SHP77 (cell line): ENCODE measurements around the gene KRTAP10-4.
"Not testable (repeated sequence)": the region's sequence is repeated elsewhere in the genome, so short reads cannot be mapped to it uniquely, and the experiment has no call there.

Experiments used
- DNase-seq, 2 experiments: peaks; one replicate each; lab custom pipeline; 2025; lab: John Stamatoyannopoulos, UW

Gene KRTAP10-4

DNA sequence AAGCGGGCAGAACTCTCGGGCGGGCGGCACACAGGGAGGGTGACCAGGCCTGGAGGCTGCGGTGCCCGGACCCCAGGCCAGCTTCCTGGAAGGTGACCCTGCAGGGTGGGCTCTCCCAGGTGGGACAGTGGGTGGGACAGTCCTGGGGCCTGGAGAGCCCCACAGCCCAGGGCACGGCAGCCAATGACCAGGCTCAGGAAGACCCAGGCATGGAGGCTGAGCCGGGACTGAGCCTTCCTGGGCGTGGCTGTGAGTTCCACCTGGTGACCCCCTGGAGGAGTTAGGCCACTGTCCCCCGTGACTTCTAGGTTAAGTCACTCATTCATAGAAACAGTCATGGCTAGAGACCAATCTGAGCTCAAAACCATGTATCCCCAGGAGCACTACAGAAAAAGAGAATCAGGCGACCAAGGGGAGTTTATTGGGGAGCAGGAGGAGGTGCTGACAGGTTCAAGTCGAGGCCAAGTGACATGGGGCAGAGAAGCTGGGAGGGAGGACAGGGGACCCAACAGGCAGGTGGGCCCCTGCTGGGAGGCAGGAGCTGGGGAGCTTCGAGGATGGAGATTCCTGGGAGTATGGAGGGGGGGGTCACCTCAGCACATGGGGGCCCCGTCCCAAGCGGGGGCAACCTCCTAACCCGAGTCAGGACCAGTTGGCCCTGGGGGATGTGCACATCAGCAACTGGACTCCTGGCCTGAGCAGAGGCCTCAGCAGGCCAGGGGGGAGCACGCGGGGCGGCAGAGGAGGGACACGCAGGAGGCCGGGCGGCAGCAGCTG lies 5.7 kb downstream of the KRTAP10-4 start:
- no peak for DNase-seq

DNA sequence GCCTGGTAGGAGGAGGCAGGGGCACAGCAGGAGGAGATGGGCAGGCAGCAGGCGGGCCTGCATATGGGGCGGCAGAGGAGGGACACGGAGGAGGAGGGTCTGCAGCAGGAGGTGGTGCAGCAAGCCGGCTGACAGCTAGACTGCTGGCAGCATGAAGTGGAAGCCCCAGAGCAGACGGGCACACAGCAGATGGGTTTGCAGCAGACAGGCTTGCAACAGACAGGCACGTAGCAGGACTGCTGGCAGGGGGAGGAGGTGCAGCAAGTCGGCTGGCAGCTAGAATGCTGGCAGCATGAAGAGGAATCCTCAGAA lies 6.3 kb downstream of the KRTAP10-4 start:
- DNase-seq = no peak

DNA sequence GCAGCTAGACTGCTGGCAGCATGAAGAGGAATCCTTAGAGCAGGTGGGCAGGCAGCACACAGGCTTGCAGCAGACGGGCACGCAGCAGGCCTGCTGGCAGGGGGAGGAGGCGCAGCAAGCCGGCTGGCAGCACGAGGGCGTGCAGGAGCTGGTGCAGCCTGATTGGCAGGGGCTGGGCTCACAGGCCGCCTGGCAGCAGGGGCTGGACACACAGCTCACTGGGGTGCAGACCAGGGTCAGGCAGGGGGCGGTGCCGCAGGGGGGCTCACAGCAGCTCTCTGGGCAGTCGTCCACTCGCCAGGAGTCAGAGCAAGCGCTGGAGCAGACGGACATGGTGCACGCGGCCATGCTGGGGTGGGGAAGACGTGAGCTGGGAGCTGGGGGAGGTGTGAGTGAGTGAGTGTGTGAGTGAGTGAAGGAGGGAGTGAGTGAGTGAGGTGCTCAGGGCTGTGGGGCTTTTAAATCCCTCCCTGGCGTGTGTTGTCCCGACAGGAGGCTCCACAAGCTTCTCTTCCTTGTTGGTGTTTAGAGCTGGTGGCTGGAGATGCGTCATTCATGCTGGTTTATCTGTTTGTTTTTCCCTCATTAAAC lies 6.8 kb downstream of the KRTAP10-4 start, which contains the start of gene KRTAP10-5:
Gene KRTAP10-5, minus strand, starts transcription at position 374 of the 591 bp plus-strand sequence. Its CDS starts 26 bp downstream, at position 348.
- DNase-seq = peak in 1 of 2 experiments; percentile 69

DNA sequence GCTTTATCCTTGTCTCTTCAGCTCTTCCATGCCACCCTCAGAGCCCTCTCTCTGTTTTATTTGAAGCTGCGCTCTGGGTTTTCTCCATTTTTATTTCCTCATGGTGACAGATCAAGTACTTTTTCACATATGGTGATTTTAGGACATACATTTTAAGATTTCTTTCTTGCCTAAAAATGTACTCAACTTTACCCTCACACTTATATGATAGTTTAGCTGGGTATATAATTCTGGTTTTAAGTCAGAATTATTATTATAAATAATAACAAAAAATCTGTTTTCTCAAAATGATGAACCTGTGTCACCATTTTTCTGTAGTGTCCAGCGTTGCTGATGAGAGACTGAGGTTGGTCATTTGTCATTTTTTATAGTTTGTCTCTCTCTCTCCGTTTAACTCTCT lies 7.6 kb downstream of the KRTAP10-4 start:
- DNase-seq = no peak

DNA sequence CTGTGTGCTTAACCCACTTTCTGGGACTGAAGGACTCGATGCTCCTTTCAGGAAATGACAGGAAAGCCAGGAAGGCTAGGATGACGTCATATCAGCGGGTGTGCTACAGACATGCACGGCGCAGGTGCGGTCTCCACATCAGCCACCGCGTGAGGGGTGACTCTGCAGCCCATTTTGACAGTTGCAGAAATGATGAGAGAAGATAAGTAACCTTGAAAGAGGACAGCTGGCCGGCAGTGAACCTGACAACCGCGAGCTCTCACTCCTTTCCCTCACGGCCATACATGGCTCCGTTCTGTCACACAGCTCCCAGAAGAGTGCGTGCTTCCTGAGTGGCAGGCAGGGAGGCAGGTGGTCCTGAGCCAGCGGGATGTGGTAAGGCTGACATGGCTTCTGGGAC lies 8.5 kb downstream of the KRTAP10-4 start:
- peak; percentile 82 to 90 for DNase-seq

DNA sequence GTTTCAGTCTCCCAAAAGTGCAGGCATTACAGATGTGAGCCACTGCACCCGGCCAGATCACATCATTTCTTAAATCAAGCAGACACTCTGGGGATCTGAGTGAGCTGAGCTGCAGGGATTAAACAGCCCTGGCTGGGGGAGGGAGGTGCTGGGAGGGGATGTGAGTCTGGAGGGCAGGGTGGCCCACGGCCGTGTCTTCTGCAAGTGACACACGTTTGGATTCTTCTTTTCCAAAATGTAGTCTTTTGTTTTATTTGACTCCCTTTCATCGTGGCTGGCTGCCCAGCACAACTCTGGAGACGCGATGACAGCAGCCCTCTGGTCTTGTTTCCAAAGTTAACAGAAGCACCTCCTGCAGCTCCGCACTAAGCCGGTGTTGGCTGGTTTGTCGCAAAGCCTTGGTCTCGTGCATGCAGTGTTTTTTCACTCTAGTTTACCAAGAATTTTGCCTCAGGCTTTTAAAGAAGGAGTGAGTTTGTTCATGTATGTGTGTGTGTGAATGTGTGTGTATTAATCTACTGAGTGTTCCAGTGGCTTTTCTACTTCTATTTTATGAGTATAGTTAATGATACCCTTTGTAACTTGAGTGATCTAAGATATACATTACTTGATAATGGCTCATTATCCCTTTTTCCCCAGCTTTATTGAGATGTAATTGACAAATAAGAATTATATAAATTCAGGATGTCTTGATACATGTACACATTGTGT lies 9.7 kb downstream of the KRTAP10-4 start:
- no peak for DNase-seq

DNA sequence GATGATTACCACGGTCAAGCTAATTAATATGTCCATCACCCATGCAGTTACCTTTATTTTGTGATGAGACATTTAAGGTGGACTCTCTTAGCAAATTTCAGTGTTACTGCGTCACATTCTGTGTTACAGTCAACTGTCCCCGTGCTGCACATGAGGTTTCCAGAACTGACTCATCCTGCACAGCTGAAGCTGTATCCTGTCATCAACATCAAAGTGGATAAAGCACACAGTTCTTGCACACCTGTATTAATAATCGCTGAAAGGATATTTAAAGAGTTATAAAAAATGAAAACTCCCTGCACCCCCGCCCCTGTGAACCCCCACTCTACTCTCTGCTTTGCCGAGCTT lies 10.2 kb downstream of the KRTAP10-4 start:
- peak; percentile 24 to 31 for DNase-seq

DNA sequence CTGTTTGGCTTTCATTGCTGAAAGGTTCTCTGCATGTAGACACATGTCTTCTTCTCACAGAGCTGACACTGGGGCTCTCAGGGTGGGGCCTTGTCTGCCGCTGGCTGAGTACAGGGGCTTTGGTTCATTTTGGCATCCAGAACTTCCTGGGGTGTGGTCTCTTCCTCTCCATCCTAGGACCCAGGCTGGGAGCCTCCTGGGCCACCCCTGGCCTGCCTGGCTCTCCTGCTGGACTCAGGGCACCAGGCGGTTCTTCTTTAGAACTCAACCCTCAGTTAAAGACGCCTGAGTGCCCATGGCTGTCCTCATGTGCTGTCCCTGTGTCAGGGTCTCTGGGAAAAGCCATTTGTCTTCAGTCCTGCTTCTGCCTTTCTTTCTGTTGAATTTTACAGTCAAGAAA lies 12.4 kb downstream of the KRTAP10-4 start:
- DNase-seq = no peak

DNA sequence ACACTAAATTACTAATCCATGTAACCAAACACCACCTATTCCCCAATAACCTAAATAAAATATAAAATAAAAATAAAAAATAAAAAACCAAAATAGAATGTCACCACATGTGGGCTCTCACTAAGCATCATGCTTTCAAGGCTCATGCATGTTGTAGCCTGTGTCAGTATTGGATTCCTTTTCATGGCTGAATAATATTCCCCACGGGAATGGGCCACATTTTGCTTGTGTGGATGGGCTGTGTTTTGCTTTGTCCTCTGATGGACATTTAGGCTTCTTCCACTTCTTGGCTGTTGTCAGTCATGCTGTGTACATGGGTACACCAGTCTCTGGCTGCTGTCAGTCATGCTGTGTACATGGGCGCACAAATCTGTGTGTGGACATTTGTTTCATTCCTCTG lies 15.6 kb downstream of the KRTAP10-4 start:
- DNase-seq = no peak

DNA sequence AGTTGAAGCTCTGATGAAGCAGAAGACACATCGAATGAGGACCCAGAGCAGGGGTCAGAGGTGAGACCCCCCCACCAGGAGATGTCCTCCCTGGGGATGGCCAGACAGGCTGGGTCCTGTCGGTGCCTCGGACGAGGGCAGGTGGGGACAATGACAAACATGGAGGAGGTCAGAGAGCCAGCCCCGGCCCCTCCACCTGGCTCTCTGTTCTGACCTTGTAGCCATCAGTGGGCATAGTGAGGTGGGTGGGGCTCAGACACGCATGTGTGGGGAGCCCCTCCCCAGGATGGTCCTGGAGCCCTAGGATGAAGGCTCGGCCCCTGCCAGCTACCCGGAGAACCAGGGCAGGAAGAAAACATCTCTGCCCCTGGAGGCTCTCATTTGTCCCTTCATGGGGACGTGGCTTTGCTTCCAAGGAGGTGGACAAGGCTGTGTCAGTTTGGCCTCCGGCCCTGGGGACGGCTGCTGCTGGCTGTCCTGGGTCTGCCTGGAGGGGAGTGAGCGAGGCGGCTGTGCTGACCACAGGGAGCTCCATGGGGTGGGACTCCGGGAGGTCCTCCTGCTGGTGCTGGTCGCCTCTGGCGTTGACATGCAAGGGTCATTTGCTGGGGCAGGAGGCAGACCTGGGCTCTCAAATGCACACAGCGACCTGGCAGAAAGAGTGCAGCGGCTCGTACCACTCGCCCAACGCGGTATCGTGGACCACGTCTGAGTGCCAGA lies 16.2 kb downstream of the KRTAP10-4 start:
- no peak for DNase-seq

DNA sequence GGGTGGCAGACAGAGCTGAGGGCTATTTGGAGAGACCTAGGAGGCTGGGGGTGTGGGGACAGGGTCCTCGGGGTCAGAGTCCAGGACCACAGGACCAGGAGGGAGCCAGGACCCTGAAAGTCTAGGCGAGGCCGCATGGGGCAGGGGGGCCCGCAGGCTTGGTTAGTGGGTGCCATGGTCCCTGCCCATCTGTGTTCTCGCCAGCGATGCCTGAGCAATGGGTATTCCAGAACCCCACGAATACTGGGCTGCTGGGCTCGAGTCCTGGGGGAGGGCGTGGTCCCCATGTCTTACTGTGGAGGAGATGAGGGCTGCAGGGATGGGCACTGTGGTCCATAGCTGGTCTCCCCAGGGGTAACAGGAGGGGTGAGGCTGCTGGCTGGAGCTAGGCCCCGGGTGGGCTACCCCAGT lies 16.8 kb downstream of the KRTAP10-4 start:
- DNase-seq = no peak

DNA sequence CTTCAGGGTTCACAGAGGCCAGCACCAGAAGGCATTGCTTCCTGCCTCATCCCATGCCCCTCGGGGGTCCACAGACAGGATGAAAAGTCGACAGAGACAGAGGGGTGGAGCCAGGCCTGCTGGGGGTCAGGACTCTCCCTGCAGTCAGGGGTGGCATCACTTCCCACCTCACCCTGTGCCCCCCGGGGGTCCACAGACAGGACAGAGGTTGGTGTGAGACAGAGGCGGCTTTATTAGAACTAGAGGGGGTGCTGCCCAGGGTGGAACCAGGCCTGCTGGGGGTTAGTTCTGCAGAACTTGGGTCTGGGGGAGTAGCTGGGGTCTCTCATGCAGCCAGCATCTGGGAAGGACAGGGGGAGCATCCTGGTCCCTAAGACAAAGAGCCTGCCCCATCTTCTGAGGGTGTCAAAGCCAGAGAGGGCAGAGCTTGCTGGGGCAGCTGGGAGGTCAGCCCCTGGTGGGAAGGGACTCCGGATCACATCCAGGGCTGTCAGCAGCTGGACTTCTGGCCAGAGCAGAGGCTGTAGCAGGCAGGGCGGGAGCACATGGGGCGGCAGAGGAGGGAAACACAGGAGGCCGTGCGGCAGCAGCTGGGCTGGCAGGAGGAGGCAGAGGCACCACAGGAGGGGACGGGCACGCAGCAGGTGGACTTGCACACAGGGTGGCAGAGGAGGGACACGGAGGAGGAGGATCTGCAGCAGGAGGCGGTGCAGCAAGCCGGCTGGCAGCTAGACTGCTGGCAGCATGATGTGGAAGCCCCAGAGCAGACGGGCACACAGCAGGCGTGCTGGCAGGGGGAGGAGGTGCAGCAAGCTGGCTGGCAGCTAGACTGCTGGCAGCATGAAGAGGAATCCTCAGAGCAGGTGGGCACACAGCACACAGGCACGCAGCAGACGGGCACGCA lies 17.6 kb downstream of the KRTAP10-4 start:
- peak in 1 of 2 experiments; percentile 42 for DNase-seq

DNA sequence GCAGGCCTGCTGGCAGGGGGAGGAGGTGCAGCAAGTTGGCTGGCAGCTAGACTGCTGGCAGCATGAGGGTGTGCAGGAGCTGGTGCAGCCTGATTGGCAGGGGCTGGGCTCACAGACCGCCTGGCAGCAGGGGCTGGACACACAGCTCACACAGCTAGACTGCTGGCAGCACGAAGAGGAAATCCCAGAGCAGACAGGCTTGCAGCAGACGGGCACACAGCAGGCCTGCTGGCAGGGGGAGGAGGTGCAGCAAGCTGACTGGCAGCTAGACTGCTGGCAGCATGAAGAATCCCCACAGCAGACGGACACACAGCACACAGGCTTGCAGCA lies 18.2 kb downstream of the KRTAP10-4 start:
- DNase-seq = not testable (repeated sequence)

DNA sequence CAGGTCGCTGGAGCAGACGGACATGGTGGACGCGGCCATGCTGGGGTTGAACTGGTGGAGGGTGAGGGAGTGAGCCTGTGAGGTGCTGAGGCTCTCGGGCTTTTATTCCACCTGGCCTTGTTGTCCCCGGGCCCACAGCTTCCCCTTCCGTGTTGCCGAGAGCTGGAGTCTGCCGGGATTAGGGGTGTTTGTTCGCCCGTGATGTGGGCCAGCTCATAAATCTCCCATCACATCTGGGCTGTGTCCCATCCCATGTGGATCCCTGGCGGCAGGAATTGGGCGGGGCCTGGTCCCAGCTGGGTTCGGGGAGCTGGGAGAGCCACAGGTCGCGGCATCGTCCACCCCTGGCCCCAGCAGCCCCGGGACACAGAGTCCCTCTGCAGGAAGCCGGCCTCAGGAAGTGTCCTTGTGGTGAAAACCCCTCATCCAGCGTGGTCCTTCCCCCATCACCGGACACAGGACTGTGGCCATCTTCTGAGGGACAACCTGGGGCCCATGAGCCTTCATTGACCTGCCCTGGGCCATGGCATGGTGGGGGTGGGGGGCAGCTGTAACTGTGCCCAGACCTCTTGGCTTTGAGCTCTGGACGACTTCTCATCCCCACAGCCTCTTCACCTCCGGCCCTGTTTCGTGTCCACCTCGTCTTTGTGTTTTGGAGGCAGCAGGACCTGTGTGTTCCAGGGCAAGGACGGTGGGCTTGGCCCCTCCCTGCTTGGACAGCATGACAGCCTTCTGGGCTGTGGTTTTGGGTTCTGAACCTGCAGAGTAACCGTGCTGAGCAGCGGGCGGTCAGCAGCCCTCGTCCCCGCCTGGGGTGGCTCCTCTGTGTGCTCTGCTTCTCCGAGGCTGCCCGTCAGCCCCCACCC lies 19.1 kb downstream of the KRTAP10-4 start, which contains the start of gene KRTAP10-6:
Gene KRTAP10-6, minus strand, starts transcription at position 60 of the 866 bp plus-strand sequence. Its CDS starts 21 bp downstream, at position 39.
- DNase-seq = no peak

DNA sequence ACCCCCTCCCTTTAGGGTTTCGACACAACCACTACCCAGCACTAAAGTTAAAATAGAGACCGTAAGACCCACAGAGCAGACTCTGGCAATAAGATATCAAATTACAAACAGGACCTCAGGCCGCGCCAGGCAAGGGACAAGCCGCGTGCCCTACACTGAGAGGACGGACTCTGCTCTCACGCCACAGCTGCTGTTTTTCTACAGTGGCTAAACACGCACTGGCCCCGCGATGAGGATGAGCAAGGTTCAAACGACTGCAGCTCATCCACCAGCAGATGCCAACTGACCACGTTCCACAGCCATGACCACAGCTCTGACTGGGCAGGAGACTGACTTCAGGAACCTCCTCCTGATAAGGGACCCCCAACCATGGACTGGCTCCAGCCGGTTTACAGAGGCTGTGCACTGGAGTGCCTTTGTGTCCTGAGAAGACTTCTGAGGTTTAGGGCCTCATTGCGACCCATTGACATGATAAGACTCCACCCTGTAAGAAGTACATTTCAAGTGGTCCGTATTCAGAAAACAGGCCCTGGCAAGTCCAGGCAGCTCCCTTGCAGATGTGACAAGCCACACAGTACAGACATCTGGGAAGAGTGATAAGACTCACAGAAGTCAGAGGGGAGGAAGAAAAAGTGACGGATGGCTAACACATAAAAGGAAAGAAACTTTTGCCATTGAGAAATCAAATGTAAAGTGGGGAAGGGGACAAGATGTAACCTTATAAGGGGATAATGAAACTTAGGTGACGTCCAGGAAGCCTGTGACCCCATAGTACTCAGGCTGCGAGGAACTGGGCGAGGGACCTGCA lies 20.3 kb downstream of the KRTAP10-4 start:
- DNase-seq = no peak

DNA sequence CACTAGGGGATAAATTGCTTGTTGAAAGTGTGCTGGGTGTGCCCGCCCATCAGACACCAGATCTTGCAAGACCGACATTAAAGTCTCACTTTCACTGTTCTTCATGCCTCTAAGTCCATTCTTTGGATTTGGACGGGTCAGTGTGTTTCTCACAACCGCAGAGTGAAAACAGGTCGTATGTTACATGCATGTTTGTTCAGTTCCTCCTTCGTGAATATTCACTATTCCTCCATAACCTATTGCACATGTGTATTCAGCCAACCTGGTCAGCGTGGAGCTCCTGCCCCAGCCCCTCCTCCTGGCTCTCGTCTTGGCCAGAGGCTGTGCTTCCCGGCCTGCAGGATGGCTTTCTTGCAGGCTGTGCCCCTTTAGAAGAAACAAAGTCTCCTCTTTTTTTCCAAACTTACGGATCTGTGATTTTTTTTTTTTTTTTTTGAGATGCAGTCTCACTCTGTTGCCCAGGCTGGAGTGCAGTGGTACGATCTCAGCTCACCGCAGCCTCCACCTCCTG lies 20.9 kb downstream of the KRTAP10-4 start:
- no peak for DNase-seq

DNA sequence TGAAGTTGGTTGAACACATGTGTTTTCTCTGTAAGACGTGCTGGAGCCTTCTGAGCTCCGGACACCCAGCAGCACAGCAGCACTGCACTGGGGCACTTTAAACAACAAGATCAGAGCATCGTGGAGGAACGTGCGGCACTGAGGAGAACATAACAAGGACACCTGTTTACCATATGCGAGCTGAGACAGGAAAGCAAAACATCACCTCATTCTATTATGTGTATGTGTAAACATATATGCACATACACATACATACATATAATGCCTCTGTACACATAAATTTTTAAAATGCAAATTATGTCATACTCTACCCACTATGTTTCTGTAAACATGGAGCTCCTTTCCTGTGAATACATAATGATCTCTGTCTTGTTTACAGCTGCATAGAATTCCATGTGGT lies 22.0 kb downstream of the KRTAP10-4 start:
- DNase-seq = no peak

DNA sequence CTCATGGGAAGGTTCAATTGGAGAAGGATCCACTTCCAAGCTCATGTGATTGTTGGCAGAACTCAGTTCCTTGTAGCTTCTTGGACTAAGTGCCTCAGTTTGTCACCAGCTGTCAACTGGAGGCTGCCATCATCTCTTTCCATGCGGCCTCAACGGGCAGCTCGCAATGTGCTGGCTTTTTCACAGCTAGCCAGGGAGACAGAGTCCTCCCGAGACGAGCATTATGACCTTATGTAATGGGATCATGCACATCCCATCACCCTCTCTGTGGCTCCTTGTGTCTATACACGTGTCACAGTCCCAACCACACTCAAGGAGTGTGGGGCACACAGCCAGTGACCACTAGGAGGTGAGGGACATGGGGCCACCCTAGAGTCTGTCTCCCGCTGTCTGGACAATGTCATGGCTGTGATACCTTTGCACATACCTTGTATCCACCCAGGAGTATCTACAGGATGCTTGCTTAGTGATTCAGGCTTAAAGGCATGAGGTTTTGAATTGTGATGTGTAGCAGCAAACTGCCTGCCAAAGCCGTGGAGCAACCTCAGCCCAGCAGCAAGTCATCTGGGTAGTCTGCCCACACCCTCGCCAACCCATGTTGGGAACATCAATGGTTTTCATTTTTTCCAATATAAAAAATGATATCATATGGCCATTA lies 22.7 kb downstream of the KRTAP10-4 start:
- DNase-seq = no peak

DNA sequence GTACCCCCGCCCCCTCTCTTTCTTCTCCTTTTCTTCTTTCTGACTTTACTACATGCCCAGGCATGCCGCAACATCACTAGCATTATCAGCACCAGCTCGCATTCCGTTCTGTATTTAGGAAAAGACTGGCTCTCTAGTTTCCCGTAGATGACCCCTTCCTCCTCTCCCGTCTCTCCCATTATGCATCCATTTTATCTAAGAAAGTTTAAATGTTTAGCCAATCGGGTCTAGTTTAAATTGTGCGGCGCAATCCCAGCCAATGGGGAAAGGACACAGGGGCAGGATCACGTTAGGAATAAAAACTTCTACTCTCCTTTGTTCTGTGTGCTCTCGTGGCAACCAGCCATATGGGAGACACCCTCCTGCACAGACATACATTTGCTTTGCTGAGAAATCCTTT lies 24.5 kb downstream of the KRTAP10-4 start:
- no peak for DNase-seq
